Fibroblast of pulmonary artery (primary cell): ENCODE results near the gene SFXN1.

Experiments
- DNase-seq: peaks from one replicate; pipeline ENCODE4 v3.0.0-alpha.2; 2010; ENCODE audit warnings: low read depth
- H3K4me3 ChIP-seq: replicated peaks from 2 replicates; pipeline ENCODE4 v1.5.1; 2011; ENCODE audit warnings: low read depth, mild to moderate bottlenecking, control low read depth, low read length, moderate library complexity
- TF ChIP-seq, protein P1 (sequence below): IDR thresholded peaks from 2 replicates; pipeline ENCODE4 v1.5.1; 2011; ENCODE audit warnings: mild to moderate bottlenecking, control low read depth, low read length, inconsistent platforms; ENCODE audit errors: missing control alignments

Gene SFXN1

DNA sequence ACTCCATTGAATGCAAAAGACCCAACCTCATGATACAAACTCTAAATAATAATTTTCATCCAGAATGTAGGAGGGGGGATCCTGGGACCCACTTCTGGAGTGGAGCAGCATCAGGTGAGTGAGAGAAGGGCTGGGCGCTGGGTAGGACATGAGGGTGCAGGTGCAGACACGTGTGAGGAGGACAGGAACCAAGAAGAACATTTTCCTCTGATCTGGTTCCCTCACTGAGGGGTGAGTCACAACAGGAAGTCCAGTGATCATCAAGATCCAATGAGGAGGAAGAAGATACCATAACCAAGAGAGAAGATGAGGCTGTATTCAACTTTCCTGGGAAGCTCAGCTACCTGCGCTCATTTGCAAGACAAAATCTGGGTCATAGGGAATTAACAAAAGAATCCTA, 57.4 kb downstream of the SFXN1 start:
- no peak for DNase-seq
- no peak overlapping the region for H3K4me3 ChIP-seq
- TF ChIP-seq, protein P1, sequence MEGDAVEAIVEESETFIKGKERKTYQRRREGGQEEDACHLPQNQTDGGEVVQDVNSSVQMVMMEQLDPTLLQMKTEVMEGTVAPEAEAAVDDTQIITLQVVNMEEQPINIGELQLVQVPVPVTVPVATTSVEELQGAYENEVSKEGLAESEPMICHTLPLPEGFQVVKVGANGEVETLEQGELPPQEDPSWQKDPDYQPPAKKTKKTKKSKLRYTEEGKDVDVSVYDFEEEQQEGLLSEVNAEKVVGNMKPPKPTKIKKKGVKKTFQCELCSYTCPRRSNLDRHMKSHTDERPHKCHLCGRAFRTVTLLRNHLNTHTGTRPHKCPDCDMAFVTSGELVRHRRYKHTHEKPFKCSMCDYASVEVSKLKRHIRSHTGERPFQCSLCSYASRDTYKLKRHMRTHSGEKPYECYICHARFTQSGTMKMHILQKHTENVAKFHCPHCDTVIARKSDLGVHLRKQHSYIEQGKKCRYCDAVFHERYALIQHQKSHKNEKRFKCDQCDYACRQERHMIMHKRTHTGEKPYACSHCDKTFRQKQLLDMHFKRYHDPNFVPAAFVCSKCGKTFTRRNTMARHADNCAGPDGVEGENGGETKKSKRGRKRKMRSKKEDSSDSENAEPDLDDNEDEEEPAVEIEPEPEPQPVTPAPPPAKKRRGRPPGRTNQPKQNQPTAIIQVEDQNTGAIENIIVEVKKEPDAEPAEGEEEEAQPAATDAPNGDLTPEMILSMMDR, result no peak

DNA sequence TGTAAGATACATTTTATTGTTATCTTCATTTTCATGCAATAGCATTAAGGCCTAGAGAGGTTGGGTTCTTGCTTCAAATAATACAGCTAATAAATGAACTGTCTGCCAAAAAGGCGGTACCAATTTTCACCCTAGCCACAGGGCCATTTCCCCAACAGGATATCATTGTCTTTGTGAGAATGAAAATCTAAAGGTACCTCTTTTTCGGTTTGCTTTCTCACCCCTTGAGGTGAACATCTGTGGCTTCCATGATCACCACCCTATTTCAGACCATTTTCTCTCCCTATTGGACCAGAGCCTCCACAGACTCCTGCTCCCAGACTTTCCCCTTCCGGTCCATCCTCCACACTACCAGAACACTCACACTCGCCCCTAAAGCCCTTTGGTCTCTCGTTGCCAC, 60.2 kb downstream of the SFXN1 start:
- DNase-seq, result no peak
- TF ChIP-seq, protein P1, result no peak
- H3K4me3 ChIP-seq, result no peak overlapping the region

DNA sequence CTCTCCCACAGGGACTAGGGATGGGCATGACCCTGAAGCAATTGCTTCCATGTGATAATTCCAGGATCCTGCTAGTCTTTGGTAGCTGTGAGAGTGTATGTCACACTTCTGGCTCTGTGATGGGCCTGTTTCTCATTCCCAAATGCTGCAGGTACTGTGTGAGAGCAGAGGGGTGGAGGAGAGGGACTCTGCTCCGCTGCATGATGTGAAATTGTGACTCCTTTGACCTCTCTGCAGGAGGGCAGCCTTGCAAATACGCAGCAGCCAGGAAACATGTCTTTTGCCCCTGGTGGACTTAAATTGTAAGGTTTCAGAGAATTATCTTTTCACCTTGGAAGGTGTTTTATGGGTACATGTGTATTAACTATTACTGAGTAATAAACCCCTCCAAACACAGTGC, 61.6 kb downstream of the SFXN1 start:
- H3K4me3 ChIP-seq, result no peak overlapping the region
- no peak for DNase-seq
- TF ChIP-seq, protein P1, result no peak

DNA sequence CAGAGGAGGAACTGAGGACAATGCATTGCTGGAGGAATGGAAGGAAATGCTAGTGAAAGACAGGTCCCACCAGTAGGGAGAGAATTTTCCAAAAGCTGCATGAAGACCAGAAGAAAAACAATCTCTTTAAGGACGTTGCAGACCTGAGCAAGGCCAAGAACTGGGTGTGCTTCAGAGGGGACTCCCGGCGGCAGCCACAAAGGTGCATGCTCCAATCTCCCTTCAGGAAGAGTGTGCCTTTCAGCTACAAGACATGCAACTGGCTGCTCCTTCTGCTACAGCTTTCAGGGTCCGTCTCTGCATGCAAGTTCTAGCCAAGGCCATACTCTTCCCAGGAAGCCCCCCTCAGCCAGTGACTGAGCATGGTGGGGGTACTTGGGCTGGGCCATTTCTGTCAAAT, 62.9 kb downstream of the SFXN1 start:
- DNase-seq, result no peak
- TF ChIP-seq, protein P1, result no peak
- no peak overlapping the region for H3K4me3 ChIP-seq

DNA sequence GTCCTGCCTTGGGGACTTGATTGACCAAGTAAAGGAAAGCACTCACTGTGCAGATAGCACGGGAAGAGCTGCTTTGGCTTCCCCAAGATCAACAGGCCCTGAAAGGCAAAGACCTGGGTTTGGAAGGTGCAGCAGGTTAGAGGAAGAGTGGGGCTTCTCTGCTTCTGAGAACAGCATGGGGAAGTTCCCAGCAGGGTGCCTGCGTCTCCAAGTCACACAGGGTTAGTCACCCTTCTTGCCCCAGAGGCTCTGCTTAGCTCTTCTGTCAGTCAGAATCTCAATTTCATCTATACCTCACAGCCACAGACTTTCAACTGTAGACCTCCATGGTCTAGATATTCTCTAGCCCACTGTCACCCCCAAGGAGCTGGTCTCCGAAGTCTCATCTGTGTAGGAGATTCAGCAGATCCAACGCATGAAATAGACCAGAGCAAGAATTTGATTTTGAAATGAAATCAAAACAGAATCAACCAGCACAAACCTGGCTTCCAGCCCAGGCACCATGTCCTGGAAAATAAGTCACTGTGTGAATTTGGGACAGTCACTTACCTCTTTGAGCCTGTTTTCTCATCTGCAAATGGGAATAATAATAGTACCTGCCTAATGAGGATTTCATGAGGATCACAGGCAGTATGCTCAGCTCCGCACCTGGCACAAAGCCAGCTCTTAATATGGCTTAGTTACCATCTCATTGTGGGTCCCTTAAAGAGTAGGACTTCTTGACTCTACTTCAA, 64.0 kb downstream of the SFXN1 start:
- H3K4me3 ChIP-seq, result no peak overlapping the region
- TF ChIP-seq, protein P1, result no peak
- no peak for DNase-seq

DNA sequence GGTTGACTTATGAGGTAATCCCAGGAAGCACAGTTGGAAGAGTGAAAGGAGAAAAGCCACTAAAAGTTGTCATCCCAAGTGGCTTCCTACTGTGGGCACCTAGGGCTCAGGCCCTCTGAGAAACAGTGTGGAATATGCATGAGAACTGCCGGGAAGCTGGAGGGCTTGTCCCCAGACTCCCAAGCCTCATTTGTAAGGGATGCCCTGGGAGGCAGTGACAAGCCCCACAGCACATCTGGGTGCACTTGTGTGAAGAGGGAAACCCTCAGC, 64.5 kb downstream of the SFXN1 start:
- DNase-seq, result no peak
- H3K4me3 ChIP-seq, result no peak overlapping the region
- TF ChIP-seq, protein P1, result no peak

DNA sequence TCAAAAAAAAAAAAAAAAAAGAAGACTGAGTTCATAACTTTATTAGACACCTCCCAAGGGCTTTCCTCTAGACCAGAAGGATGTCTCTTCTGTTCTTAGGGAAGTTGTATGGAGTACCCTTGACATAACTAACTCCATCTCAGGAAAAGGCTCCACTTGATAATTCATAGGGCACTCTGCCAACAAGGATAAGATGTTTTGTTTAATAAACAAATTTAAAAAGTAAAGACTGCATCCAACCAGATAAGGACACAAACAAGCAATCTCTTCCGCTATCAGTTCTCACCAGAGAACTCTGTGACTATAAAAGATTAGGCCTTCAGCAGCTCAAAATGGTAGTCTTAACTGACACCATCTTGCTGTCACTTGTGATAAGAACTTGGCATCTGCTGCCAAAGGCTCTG, 65.8 kb downstream of the SFXN1 start:
- no peak overlapping the region for H3K4me3 ChIP-seq
- TF ChIP-seq, protein P1, result no peak
- no peak for DNase-seq
